ENCODE measurements around the gene HOOK2.

- no peak for TF ChIP-seq ZNF274 (IDR thresholded peaks at IDR 0.05; ENCODE audit: low read length)
- TF ChIP-seq ZNF274 (tag by site-specific recombination; IDR thresholded peaks at IDR 0.05; ENCODE audit: borderline replicate concordance) = no peak
- TF ChIP-seq CTCF (tag by site-specific recombination; IDR thresholded peaks at IDR 0.05) = no peak
Observed at GRCh38 chr19:12815088-12815487, 39.7 kb upstream of the HOOK2 start.

Measured in HEK293 (cell line).